Common myeloid progenitor, CD34-positive (primary cell): ENCODE data around the gene PHF2.

Experiments
- CTCF ChIA-PET: fragments of 350-600 bp; sonication (Branson Sonifier 250); formaldehyde crosslinking; loops from one replicate; lab custom pipeline; 2021; ENCODE audit warnings: antibody characterized with exemption; lab: Charles Lee
- POLR2A ChIA-PET: fragments of 350-600 bp; sonication (Branson Sonifier 250); formaldehyde crosslinking; loops from one replicate; lab custom pipeline; 2021; ENCODE audit warnings: antibody characterized with exemption; lab: Charles Lee
- DNase-seq, 3 donors: peaks; one replicate each; pipeline versions ENCODE4 v3.0.0 to v3.0.0-alpha.2; 2013
- H3K27ac ChIP-seq, 2 experiments: 1 replicate in 1 of 2; 2 replicates in 1 of 2; pipeline ENCODE4 v1.7.0; 2013; ENCODE audit warnings: inconsistent platforms in 2 of 2, low read length in 2 of 2, mild to moderate bottlenecking in 2 of 2, low read depth in 1 of 2, moderate library complexity in 1 of 2; ENCODE audit not compliant: severe bottlenecking in 2 of 2, insufficient read depth in 1 of 2, poor library complexity in 1 of 2
- H3K27me3 ChIP-seq, 5 experiments: replicated peaks in 2 of 5; 1 replicate in 3 of 5; 2 replicates in 2 of 5; pipeline versions ENCODE4 v1.6.1 to v1.7.0; 2013; ENCODE audit warnings: low read length in 4 of 5, mild to moderate bottlenecking in 2 of 5, moderate library complexity in 2 of 5, inconsistent platforms in 1 of 5; ENCODE audit not compliant: insufficient read depth in 5 of 5, control insufficient read depth in 4 of 5
- H3K36me3 ChIP-seq, 4 experiments: 1 replicate in 2 of 4; 2 replicates in 2 of 4; pipeline versions ENCODE4 v1.6.1 to v1.7.0; 2013; ENCODE audit warnings: low read length in 3 of 4, control low read depth in 1 of 4, mild to moderate bottlenecking in 1 of 4; ENCODE audit not compliant: control insufficient read depth in 4 of 4, insufficient read depth in 4 of 4
- H3K4me1 ChIP-seq, 4 experiments: 1 replicate in 3 of 4; 2 replicates in 1 of 4; pipeline versions ENCODE4 v1.6.1 to v1.7.1; 2013; ENCODE audit warnings: low read length in 3 of 4, mild to moderate bottlenecking in 3 of 4, control low read depth in 1 of 4, inconsistent platforms in 1 of 4, moderate library complexity in 1 of 4; ENCODE audit not compliant: control insufficient read depth in 4 of 4, insufficient read depth in 4 of 4; ENCODE audit errors: control extremely low read depth in 1 of 4
- H3K4me3 ChIP-seq, 7 experiments: 1 replicate in 4 of 7; 2 replicates in 3 of 7; pipeline versions ENCODE4 v1.5.1 to v1.7.0; 2013; ENCODE audit warnings: mild to moderate bottlenecking in 7 of 7, low read length in 6 of 7, moderate library complexity in 6 of 7, inconsistent platforms in 2 of 7, low read depth in 2 of 7, control low read depth in 1 of 7; ENCODE audit not compliant: insufficient read depth in 4 of 7, control insufficient read depth in 1 of 7; ENCODE audit errors: extremely low read depth in 1 of 7
- H3K9me3 ChIP-seq, 5 experiments: 1 replicate in 4 of 5; 2 replicates in 1 of 5; pipeline versions ENCODE4 v1.6.1 to v1.7.1; 2013; ENCODE audit warnings: low read length in 4 of 5, mild to moderate bottlenecking in 2 of 5, inconsistent platforms in 1 of 5, low read depth in 1 of 5, moderate library complexity in 1 of 5; ENCODE audit not compliant: control insufficient read depth in 4 of 5, insufficient read depth in 2 of 5; ENCODE audit errors: control extremely low read depth in 1 of 5
- WGBS: methylation state at CpG from one replicate; pipeline ENCODE4 v1.1.5; 2013; ENCODE audit not compliant: insufficient coverage; 5-methylcytosine and 5-hydroxymethylcytosine counted together

Gene PHF2

DNA sequence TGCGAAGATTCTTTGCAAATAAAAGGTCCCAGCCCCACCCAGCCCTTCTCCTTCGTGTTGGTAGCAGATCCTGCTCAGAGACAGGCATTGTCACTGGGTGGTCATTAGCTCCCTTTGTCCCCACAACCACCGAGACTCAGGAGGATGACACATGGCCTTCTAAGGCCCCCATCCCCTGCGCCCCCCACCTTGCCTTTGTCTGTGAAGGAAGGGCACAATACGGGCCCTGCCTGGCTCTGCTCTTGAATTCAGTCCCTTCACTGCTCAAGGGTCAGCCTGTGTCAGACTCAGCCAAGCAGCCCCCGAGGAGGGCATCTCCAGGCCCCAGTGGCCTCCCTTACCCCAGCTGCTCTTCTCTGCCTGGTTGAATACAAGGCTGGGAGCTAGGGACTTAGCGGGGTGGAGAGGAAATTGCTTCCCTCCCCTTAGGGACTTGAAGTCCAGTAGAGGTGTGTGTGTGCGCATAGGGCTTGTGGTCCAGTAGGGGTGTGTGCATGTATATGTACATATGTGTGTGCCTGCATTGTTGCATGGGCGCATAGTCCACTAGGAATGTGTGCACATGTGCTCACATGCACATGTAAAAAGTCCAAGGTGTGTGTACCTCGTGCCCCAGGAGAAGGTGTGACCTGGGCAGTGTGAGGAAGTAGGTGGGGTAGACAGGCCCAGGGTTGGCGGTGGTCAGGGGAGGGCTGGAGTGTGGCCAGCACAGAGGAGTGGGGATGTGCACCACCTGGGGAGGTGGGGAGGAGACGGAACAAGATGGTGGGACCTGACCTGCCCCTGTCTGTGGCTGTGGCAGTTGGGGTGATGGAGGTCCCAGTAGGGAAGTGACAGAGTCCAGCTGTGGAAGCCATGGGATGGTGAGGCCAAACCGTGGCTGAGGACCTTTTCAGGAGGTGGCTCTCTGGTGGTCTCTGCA is 59.1 kb downstream of the PHF2 start:
- 87% methylated on average over 10 of the region's 13 CpGs for WGBS
- H3K4me1 ChIP-seq: no peaks in the 10 kb centered on the region

DNA sequence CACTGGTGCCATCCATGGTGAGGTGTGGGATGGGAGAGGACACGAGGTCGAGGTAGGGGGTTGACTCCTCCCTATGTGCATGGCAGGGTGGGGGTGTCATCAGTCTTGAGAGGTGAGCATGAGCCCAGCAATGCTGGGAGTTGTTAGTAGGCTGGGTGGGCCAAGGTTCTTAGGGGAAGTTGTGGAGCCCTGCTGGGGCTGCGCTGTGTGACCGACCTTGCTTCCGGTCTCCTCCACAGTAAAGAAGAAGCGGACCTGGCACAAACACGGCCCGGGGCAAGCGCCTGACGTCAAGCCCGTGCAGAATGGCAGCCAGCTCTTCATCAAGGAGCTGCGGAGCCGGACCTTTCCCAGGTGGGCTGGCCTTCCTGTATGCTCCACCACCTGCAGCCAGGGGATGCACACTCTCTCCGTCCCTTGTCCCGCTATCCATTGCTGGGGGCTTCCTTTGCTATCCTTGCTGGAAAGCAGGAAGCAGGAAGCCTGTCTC is 59.8 kb downstream of the PHF2 start:
- no peak overlapping the region for H3K4me3 ChIP-seq
- H3K36me3 ChIP-seq: peaks cover 19 to 78% (median 44%) of the 10 kb centered on the region in 4 experiments
- no peaks in the 10 kb centered on the region for H3K27me3 ChIP-seq
- ChIA-PET POLR2A (no interaction called here), CTCF (no interaction called here)
- WGBS: 96% methylated on average over 15 of the region's 15 CpGs
- no peaks in the 10 kb centered on the region for H3K4me1 ChIP-seq
- no peak for DNase-seq
- H3K27ac ChIP-seq: no peak overlapping the region
- peaks cover 7 to 35% (median 9%) of the 10 kb centered on the region in 5 experiments for H3K9me3 ChIP-seq

More for the DNA sequence above, 59.1 kb downstream of the PHF2 start:
- no peak overlapping the region for H3K4me3 ChIP-seq
- peaks cover 7 to 35% (median 9%) of the 10 kb centered on the region in 5 experiments for H3K9me3 ChIP-seq
- ChIA-PET POLR2A (no interaction called here), CTCF (no interaction called here)
- peaks cover 18 to 77% (median 47%) of the 10 kb centered on the region in 4 experiments for H3K36me3 ChIP-seq
- no peak for DNase-seq
- no peaks in the 10 kb centered on the region for H3K27me3 ChIP-seq
- no peak overlapping the region for H3K27ac ChIP-seq

DNA sequence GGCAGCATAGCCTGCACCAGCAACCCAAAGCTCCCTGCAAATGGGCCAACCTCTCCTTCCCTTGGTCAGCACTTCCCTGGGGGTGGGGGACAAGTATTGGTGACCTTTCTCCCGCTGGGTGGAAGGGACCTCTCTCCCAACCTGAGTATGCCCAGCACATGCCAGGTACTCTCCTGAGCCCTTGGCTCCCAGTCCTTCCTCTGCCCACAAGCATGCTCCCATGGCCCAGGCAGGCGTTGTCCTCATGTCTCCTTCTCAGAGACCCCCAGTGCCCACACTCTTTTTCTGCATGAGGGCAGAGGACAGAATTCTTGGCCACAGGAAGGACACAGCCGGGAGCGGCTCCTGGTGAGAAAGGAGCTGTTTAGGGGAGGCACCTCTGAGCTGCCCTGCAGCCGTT is 60.3 kb downstream of the PHF2 start:
- H3K27ac ChIP-seq: no peak overlapping the region
- POLR2A ChIA-PET: no interaction called here
- CTCF ChIA-PET: no interaction called here
- 100% methylated on average over 4 of the region's 5 CpGs for WGBS
- peaks cover 22 to 80% (median 45%) of the 10 kb centered on the region in 4 experiments for H3K36me3 ChIP-seq
- no peak overlapping the region for H3K4me3 ChIP-seq
- H3K27me3 ChIP-seq: no peaks in the 10 kb centered on the region
- DNase-seq: no peak
- peaks cover 7 to 35% (median 9%) of the 10 kb centered on the region in 5 experiments for H3K9me3 ChIP-seq
- H3K4me1 ChIP-seq: no peaks in the 10 kb centered on the region

DNA sequence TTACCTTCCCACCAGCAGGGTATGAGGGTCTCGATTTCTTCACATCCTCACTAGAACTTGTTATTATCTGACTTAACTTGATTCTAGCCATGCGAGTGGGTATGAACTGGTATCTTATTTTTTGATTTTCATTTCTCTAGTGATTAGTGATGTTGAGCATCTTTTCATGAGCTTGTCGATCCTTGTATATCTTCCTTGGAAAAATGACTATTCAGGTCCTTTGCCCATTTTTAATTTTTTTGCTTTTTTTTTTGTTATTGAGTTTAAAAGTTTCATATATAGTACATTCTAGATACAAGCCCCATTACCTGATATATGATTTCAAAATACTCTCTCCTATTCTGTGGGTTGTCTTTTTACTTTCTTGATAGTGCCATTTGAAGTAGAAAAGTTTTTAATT is 61.5 kb downstream of the PHF2 start:
- ChIA-PET CTCF (no interaction called here), POLR2A (no interaction called here)
- Histone ChIP-seq H3K36me3 (peaks cover 22 to 76% (median 45%) of the 10 kb centered on the region in 4 experiments), H3K9me3 (peaks cover 7 to 35% (median 9%) of the 10 kb centered on the region in 5 experiments), H3K4me1 (no peaks in the 10 kb centered on the region), H3K27ac (no peak overlapping the region), H3K27me3 (no peaks in the 10 kb centered on the region), H3K4me3 (no peak overlapping the region)
- WGBS: 100% methylated on average over 1 of the region's 3 CpGs
- DNase-seq: no peak

DNA sequence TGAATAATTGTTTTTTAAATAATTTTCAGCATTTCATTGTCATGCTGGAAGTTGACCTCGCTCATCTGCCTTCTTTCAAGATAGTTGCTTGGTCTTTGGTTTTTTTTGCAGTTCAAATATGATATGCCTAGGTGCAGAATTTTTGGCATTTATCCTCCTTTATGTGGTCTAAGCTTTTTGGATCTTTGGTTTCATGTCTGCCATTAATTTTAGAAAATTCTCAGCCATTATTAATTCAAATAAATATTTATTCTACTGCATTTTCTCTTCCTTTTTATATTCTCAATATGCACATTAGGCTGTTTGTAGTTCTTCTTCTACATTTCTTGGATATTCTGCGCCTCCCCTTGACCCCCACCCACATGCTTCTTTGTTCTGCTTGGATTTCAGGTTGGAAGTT is 63.6 kb downstream of the PHF2 start:
- H3K9me3 ChIP-seq: peaks cover 7 to 35% (median 9%) of the 10 kb centered on the region in 5 experiments
- H3K4me3 ChIP-seq: no peak overlapping the region
- peaks cover 25 to 79% (median 46%) of the 10 kb centered on the region in 4 experiments for H3K36me3 ChIP-seq
- no peaks in the 10 kb centered on the region for H3K27me3 ChIP-seq
- DNase-seq: no peak
- H3K4me1 ChIP-seq: no peaks in the 10 kb centered on the region
- H3K27ac ChIP-seq: no peak overlapping the region
- POLR2A ChIA-PET: no interaction called here
- CTCF ChIA-PET: no interaction called here
- WGBS: no CpG with 5 or more reads among the region's 2 CpGs

DNA sequence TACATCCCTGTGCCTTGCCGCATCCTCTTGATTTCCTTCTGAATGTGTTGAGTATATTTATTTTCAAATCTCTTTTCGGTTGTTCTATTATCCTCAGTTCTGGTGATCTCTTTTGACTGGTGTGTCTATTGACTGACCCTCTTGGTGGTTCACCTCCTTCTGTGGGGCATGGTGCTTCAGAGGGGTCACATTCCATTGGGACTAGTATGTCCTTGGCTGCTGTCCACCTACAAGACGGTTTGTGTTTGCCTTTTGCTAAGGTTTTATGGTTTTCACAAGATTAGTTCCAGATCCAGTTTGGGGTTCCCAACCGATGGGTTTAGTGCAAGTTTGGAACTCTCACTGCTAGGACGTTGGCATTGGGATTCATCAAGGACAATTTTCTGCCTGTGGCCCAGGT is 66.6 kb downstream of the PHF2 start:
- DNase-seq: no peak
- Histone ChIP-seq H3K4me1 (no peaks in the 10 kb centered on the region), H3K4me3 (no peak overlapping the region), H3K9me3 (peaks cover 0 to 17% (median 5%) of the 10 kb centered on the region in 5 experiments), H3K27ac (no peak overlapping the region), H3K27me3 (no peaks in the 10 kb centered on the region), H3K36me3 (peaks cover 12 to 69% (median 34%) of the 10 kb centered on the region in 4 experiments)
- POLR2A ChIA-PET: no interaction called here
- 97% methylated on average over 3 of the region's 5 CpGs for WGBS
- CTCF ChIA-PET: interaction anchor here (0.6 kb wide), 1 partner anchor 50 kb away, joined by 3 read pairs; no protein-coding TSS in a partner anchor
